WERI-Rb-1 (cell line): ENCODE measurements around the gene SLC4A11.
A peak's percentile ranks its signal among the peaks of the same experiment; 100 is the strongest.

ENCODE experiments used
- DNase-seq: peaks from one replicate; pipeline ENCODE4 v3.0.0-alpha.2; 2020
- H3K27ac ChIP-seq: fragments of 250-450 bp; sonication (Bioruptor Pico); 2 replicates; pipeline ENCODE4 v1.5.1; 2020; ENCODE audit warnings: mild to moderate bottlenecking, moderate library complexity
- H3K27me3 ChIP-seq: fragments of 250-450 bp; sonication (Bioruptor Pico); 2 replicates; pipeline ENCODE4 v1.5.1; 2021; ENCODE audit warnings: mild to moderate bottlenecking, low read depth, moderate library complexity; ENCODE audit not compliant: insufficient read depth, severe bottlenecking
- H3K36me3 ChIP-seq: fragments of 250-450 bp; sonication (Bioruptor Pico); 2 replicates; pipeline ENCODE4 v1.5.1; 2020; ENCODE audit warnings: mild to moderate bottlenecking, moderate library complexity
- H3K4me3 ChIP-seq: 2 replicates; pipeline ENCODE4 v1.5.1; 2011; ENCODE audit warnings: low read depth, mild to moderate bottlenecking, control low read depth, low read length
- H3K9me3 ChIP-seq: fragments of 250-450 bp; sonication (Bioruptor Pico); 2 replicates; pipeline ENCODE4 v1.5.1; 2021; ENCODE audit warnings: mild to moderate bottlenecking, moderate library complexity; ENCODE audit not compliant: severe bottlenecking
- TF ChIP-seq, protein P1 (sequence below): IDR thresholded peaks from 2 replicates; pipeline ENCODE4 v1.5.1; 2011; ENCODE audit warnings: low read depth, mild to moderate bottlenecking, control low read depth, inconsistent platforms, low read length

The SLC4A11 gene

GRCh38 chr20:3270051-3270450, 31.1 kb upstream of the SLC4A11 start:
- Histone ChIP-seq H3K4me3 (no peak overlapping the region), H3K27ac (no peak overlapping the region), H3K9me3 (no peaks in the 10 kb centered on the region), H3K27me3 (no peaks in the 10 kb centered on the region), H3K36me3 (no peaks in the 10 kb centered on the region; the same call in 1 of the 2 replicates)
- no peak for DNase-seq
- TF ChIP-seq, protein P1, sequence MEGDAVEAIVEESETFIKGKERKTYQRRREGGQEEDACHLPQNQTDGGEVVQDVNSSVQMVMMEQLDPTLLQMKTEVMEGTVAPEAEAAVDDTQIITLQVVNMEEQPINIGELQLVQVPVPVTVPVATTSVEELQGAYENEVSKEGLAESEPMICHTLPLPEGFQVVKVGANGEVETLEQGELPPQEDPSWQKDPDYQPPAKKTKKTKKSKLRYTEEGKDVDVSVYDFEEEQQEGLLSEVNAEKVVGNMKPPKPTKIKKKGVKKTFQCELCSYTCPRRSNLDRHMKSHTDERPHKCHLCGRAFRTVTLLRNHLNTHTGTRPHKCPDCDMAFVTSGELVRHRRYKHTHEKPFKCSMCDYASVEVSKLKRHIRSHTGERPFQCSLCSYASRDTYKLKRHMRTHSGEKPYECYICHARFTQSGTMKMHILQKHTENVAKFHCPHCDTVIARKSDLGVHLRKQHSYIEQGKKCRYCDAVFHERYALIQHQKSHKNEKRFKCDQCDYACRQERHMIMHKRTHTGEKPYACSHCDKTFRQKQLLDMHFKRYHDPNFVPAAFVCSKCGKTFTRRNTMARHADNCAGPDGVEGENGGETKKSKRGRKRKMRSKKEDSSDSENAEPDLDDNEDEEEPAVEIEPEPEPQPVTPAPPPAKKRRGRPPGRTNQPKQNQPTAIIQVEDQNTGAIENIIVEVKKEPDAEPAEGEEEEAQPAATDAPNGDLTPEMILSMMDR: no peak

- no peak for DNase-seq
- H3K4me3 ChIP-seq: no peak overlapping the region
- no peaks in the 10 kb centered on the region for H3K27me3 ChIP-seq
- TF ChIP-seq, protein P1: no peak
- H3K27ac ChIP-seq: no peak overlapping the region
- peaks cover 3% of the 10 kb centered on the region for H3K36me3 ChIP-seq
- no peaks in the 10 kb centered on the region for H3K9me3 ChIP-seq
These were observed 23.6 kb upstream of the SLC4A11 start for GRCh38 chr20:3262566-3262965.

- no peak for DNase-seq
- TF ChIP-seq, protein P1: no peak
- peaks cover 7% of the 10 kb centered on the region for H3K36me3 ChIP-seq
- H3K27me3 ChIP-seq: no peaks in the 10 kb centered on the region
- H3K4me3 ChIP-seq: no peak overlapping the region
- no peak overlapping the region for H3K27ac ChIP-seq
- H3K9me3 ChIP-seq: no peaks in the 10 kb centered on the region
These were observed 19.4 kb upstream of the SLC4A11 start for GRCh38 chr20:3258429-3258828.

- DNase-seq: no peak
- Histone ChIP-seq H3K27me3 (no peaks in the 10 kb centered on the region), H3K9me3 (no peaks in the 10 kb centered on the region), H3K4me3 (no peak overlapping the region), H3K36me3 (peaks cover 7% of the 10 kb centered on the region), H3K27ac (no peak overlapping the region)
- TF ChIP-seq, protein P1: no peak
These were observed 16.7 kb upstream of the SLC4A11 start for GRCh38 chr20:3255728-3256127.

- TF ChIP-seq, protein P1: no peak
- no peak for DNase-seq
- no peaks in the 10 kb centered on the region for H3K9me3 ChIP-seq
- no peaks in the 10 kb centered on the region for H3K27me3 ChIP-seq
- H3K27ac ChIP-seq: no peak overlapping the region
- H3K4me3 ChIP-seq: no peak overlapping the region
- H3K36me3 ChIP-seq: peaks cover 4% of the 10 kb centered on the region; the same call in 1 of the 2 replicates
These were observed 12.8 kb upstream of the SLC4A11 start for GRCh38 chr20:3251806-3252205.

DNA sequence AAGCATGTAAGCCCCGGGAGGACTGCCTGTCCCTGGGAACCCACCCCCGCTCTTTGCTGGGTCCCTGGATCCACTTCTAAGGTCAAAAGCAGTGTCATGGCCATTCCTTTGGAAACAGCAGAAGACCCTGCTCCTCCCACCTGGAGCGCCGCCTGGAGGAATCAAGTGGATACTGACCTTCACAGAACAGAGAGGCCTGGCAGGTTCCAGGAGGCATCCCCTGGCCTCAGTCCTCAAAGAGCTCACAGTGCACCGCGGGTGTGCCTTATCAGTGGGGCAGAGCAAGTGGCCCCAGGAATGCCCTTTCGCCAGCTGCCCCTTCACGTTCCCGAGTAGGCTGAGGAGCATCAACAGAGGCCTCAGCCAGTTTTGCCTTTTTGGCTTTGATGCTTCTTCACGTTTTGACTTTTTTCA, 11.1 kb upstream of the SLC4A11 start:
- H3K27ac ChIP-seq: no peak overlapping the region
- TF ChIP-seq, protein P1: peak; percentile 80
- H3K27me3 ChIP-seq: no peaks in the 10 kb centered on the region
- no peaks in the 10 kb centered on the region for H3K9me3 ChIP-seq
- DNase-seq: peak; percentile 53
- H3K36me3 ChIP-seq: no peaks in the 10 kb centered on the region; the same call in 1 of the 2 replicates
- H3K4me3 ChIP-seq: no peak overlapping the region
